ENCODE measurements around the gene PRDX3.
A peak's percentile ranks its signal among the peaks of the same experiment; 100 is the strongest.

The PRDX3 gene

GRCh38 chr10:119178372-119179119 lies at the start of gene PRDX3:
Gene PRDX3 (minus strand): TSS chr10:119178812. CDS start chr10:119178790, 22 bp downstream.
- DNase-seq, result peak; percentile 95

- DNase-seq, result no peak
Observed at GRCh38 chr10:119227825-119228224, 49.2 kb upstream of the PRDX3 start.

- no peak for DNase-seq
Observed at GRCh38 chr10:119225083-119225658, 46.6 kb upstream of the PRDX3 start.

- no peak for DNase-seq
Observed at GRCh38 chr10:119222966-119223386, 44.4 kb upstream of the PRDX3 start.

GRCh38 chr10:119222537-119222936 lies 43.9 kb upstream of the PRDX3 start:
- no peak for DNase-seq

GRCh38 chr10:119221666-119222065 lies 43.1 kb upstream of the PRDX3 start:
- DNase-seq, result no peak

- DNase-seq, result no peak
Observed at GRCh38 chr10:119221201-119221600, 42.6 kb upstream of the PRDX3 start.

- no peak for DNase-seq
Observed at GRCh38 chr10:119219871-119220270, 41.3 kb upstream of the PRDX3 start.

- no peak for DNase-seq
Observed at GRCh38 chr10:119217991-119218490, 39.4 kb upstream of the PRDX3 start.

- no peak for DNase-seq
Observed at GRCh38 chr10:119217401-119217800, 38.8 kb upstream of the PRDX3 start.

GRCh38 chr10:119216127-119216526 lies 37.5 kb upstream of the PRDX3 start:
- no peak for DNase-seq

- no peak for DNase-seq
Observed at GRCh38 chr10:119215371-119215770, 36.8 kb upstream of the PRDX3 start.

GRCh38 chr10:119211625-119212441 lies 33.2 kb upstream of the PRDX3 start:
- DNase-seq, result no peak

GRCh38 chr10:119211176-119211575 lies 32.6 kb upstream of the PRDX3 start:
- DNase-seq, result no peak

- DNase-seq, result no peak
Observed at GRCh38 chr10:119210633-119211032, 32.0 kb upstream of the PRDX3 start.

- DNase-seq, result no peak
Observed at GRCh38 chr10:119209736-119210355, 31.2 kb upstream of the PRDX3 start.

- peak; percentile 60 for DNase-seq
Observed at GRCh38 chr10:119209035-119209735, 30.6 kb upstream of the PRDX3 start.

GRCh38 chr10:119208553-119208940 lies 29.9 kb upstream of the PRDX3 start:
- no peak for DNase-seq

GRCh38 chr10:119207713-119208552 lies 29.3 kb upstream of the PRDX3 start:
- peak; percentile 24 for DNase-seq

GRCh38 chr10:119207366-119207666 lies 28.7 kb upstream of the PRDX3 start, which contains the start of gene GRK5:
Gene GRK5 (plus strand): TSS chr10:119207571. CDS start chr10:119207918, 347 bp downstream.
- peak; percentile 93 for DNase-seq

GRCh38 chr10:119206603-119207365 lies 28.2 kb upstream of the PRDX3 start:
- peak; percentile 79 for DNase-seq

Data from activated CD8-positive, alpha-beta memory T cell treated with anti-CD3 and anti-CD28 coated beads, Interleukin-2, amount 50 U/mL, for 4 hours (primary cell).